Thyroid gland (tissue), 4 donors: ENCODE data around the gene SPATS2L. TPM values are rescaled to one million over a fixed set of nuclear protein-coding genes. Genes with fewer than 3 reads are reported as not detected.

Source experiments
- DNase-seq, 2 donors: peaks; one replicate each; pipeline ENCODE4 v3.0.0-alpha.2; 2019
- H3K27ac ChIP-seq, 3 donors: fragments of 200-600 bp; sonication (generic); 1 replicate in 2 of 3; 2 replicates in 1 of 3; pipeline ENCODE4 v1.5.1; 2016 to 2019; ENCODE audit warnings: mild to moderate bottlenecking in 1 of 3, moderate library complexity in 1 of 3
- H3K27me3 ChIP-seq: fragments of 200-600 bp; sonication (generic); one replicate; pipeline ENCODE4 v1.5.1; 2019
- H3K36me3 ChIP-seq, 2 donors: fragments of 200-600 bp; sonication (generic); one replicate each; pipeline ENCODE4 v1.5.1; 2016 to 2019
- H3K4me1 ChIP-seq, 2 donors: fragments of 200-600 bp; sonication (generic); one replicate each; pipeline ENCODE4 v1.5.1; 2017 to 2019
- H3K4me3 ChIP-seq, 3 donors: fragments of 200-600 bp; sonication (generic); replicated peaks in 1 of 3; 1 replicate in 2 of 3; 2 replicates in 1 of 3; pipeline ENCODE4 v1.5.1; 2016; ENCODE audit warnings: mild to moderate bottlenecking in 1 of 3
- H3K9me3 ChIP-seq: fragments of 200-600 bp; sonication (generic); one replicate; pipeline ENCODE4 v1.5.1; 2017
- POLR2A ChIP-seq, 2 donors: fragments of 450-650 bp; IDR thresholded peaks; one replicate each; pipeline ENCODE4 v1.6.1; 2017; ENCODE audit warnings: antibody characterized with exemption in 2 of 2, mild to moderate bottlenecking in 2 of 2, moderate library complexity in 1 of 2
- WGBS, 2 donors: methylation state at CpG; one replicate each; pipeline ENCODE4 v1.1.5; 2017; 5-methylcytosine and 5-hydroxymethylcytosine counted together
- intact Hi-C: fragments of 100-400 bp; cut with DNase I; formaldehyde crosslinking; loops from one replicate; pipeline ENCODE4 v1.15.1; 2023
- total RNA-seq, 4 donors: library from RNA; depleted of rRNA; stranded (reverse); fragments of >200 nt; gene quantifications; one replicate each; pipeline ENCODE4 v1.2.3, GENCODE V29; 2016
- TF ChIP-seq, protein P1 (sequence below), 6 experiments: fragments of 200-600 bp in 3 of 6; fragments of 450-650 bp in 3 of 6; sonication (generic) in 3 of 6; IDR thresholded peaks; one replicate each; pipeline ENCODE4 v1.5.1; 2016 to 2019; ENCODE audit warnings: antibody characterized with exemption in 6 of 6, mild to moderate bottlenecking in 2 of 6, inconsistent platforms in 1 of 6, moderate library complexity in 1 of 6

SPATS2L gene
- total RNA-seq, 4 donors from 2014 or later, result 41.7 to 101 (median 73.3) TPM

DNA sequence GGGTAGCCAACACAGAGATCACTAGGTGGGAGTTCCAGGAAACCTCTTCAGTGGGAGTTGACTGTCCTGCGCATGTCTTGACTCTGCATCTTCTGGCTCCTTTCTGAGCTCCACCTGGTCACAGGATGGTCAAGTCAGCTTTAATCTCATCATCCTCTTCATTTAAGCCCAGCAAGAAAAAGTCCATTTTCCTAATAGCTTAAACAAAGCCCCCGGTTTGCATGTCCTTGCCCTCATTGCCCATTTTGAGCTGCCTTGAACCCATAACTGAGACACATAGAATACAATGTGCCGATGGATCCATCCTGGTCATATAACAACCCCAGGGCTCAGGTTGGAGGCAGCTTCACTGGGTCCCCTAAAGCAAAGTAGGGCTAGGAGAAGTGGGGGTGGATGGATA is 40.8 kb downstream of the SPATS2L start:
- intact Hi-C loops, result no loop called here
- H3K27me3 ChIP-seq, result no peaks in the 10 kb centered on the region
- H3K4me3 ChIP-seq, result no peak overlapping the region
- H3K4me1 ChIP-seq, result peaks cover 7 to 19% of the 10 kb centered on the region in 2 donors
- TF ChIP-seq POLR2A (IDR thresholded peaks at IDR 0.05), result no peak
- TF ChIP-seq, protein P1, sequence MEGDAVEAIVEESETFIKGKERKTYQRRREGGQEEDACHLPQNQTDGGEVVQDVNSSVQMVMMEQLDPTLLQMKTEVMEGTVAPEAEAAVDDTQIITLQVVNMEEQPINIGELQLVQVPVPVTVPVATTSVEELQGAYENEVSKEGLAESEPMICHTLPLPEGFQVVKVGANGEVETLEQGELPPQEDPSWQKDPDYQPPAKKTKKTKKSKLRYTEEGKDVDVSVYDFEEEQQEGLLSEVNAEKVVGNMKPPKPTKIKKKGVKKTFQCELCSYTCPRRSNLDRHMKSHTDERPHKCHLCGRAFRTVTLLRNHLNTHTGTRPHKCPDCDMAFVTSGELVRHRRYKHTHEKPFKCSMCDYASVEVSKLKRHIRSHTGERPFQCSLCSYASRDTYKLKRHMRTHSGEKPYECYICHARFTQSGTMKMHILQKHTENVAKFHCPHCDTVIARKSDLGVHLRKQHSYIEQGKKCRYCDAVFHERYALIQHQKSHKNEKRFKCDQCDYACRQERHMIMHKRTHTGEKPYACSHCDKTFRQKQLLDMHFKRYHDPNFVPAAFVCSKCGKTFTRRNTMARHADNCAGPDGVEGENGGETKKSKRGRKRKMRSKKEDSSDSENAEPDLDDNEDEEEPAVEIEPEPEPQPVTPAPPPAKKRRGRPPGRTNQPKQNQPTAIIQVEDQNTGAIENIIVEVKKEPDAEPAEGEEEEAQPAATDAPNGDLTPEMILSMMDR (IDR thresholded peaks at IDR 0.05), result no peak
- WGBS, 2 donors, result 97 to 98% methylated on average over 3 of the region's 3 CpGs
- no peak for DNase-seq
- no peaks in the 10 kb centered on the region for H3K36me3 ChIP-seq
- no peak overlapping the region for H3K27ac ChIP-seq
- H3K9me3 ChIP-seq, result no peaks in the 10 kb centered on the region

DNA sequence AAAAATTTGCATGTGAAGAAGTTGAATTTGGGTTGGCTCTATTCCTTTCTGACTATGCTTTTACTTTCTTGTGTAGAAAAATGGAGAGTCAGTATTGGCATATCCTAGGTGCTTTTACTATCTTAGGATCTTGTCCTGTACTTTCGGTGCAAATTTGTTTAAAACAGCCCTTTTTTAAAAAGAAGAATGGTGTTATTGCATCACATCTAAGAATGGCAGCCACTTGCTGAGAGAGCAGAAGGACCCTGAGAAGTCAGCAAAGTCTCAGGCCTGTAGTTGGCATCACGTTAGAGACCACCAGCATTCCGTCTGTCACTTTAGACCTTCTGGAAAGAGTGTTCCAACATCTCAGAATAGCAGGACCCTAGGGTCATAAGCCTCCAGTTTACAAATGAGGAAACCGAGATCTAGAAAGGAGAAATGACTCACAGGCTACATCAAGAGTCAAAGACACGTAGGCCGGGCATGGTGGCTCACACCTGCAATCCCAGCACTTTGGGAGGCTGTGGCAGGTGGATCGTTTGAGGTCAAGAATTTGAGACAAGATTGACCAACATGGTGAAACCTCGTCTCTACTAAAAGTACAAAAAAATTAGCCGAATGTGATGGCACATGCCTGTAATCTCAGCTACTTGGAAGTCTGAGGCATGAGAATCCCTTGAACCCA is 42.5 kb downstream of the SPATS2L start:
- H3K27ac ChIP-seq, result no peak overlapping the region
- H3K4me3 ChIP-seq, result no peak overlapping the region
- no peaks in the 10 kb centered on the region for H3K36me3 ChIP-seq
- intact Hi-C loops, result no loop called here
- 95 to 96% methylated on average over 9 of the region's 9 CpGs for WGBS, 2 donors
- H3K27me3 ChIP-seq, result no peaks in the 10 kb centered on the region
- peaks cover 16 to 33% of the 10 kb centered on the region in 2 donors for H3K4me1 ChIP-seq
- TF ChIP-seq POLR2A (IDR thresholded peaks at IDR 0.05), result no peak
- TF ChIP-seq, protein P1 (IDR thresholded peaks at IDR 0.05), result no peak
- H3K9me3 ChIP-seq, result no peaks in the 10 kb centered on the region
- DNase-seq, result no peak

DNA sequence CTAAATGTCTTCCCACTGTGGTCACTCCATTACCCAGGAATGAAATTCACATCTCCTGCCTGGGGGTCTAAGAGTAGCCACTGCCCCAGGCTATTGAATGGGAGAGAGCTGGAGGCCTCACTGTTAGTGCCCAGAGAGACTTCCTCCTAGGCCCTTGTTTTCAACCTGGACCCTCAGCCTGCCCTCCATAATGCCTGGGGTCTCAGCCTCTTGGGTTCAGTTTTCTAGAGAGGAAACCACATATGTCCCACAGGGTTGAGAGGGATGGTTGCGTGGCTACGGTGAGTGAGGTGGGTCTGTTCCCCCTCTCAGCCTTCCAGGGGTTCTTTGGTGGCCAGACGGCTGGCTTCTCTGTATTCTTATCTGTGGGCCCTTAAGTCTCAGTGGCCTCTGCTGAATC is 43.4 kb downstream of the SPATS2L start:
- no peak overlapping the region for H3K27ac ChIP-seq
- H3K4me1 ChIP-seq, result peaks cover 16 to 33% of the 10 kb centered on the region in 2 donors
- intact Hi-C loops, result no loop called here
- WGBS, 2 donors, result 99 to 100% methylated on average over 3 of the region's 3 CpGs
- no peak for TF ChIP-seq POLR2A (IDR thresholded peaks at IDR 0.05)
- H3K9me3 ChIP-seq, result no peaks in the 10 kb centered on the region
- H3K4me3 ChIP-seq, result no peak overlapping the region
- no peaks in the 10 kb centered on the region for H3K36me3 ChIP-seq
- no peaks in the 10 kb centered on the region for H3K27me3 ChIP-seq
- DNase-seq, result no peak

DNA sequence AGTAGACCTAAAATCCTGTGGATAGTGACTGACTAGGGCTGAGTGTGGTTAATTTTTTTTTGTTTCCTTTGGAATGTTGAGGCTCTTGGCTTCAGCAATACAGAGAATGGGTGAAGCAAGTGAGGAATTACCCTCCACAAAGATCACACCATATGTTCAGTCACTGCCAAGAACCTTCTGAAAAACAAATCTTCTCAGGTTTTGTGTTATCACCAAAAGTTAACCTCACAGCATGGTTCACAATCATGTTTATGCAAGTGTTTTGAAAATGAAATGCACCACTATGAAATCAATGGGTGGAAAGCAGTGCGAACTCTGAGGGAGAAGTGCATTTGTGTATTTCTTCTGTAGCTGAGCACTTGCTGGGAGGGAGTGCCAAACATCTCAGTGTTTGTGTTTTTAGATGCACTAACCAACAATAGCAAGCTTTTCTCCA is 44.4 kb downstream of the SPATS2L start:
- Histone ChIP-seq H3K4me1 (peaks cover 16 to 32% of the 10 kb centered on the region in 2 donors), H3K27me3 (no peaks in the 10 kb centered on the region), H3K4me3 (no peak overlapping the region), H3K36me3 (no peaks in the 10 kb centered on the region), H3K9me3 (no peaks in the 10 kb centered on the region), H3K27ac (no peak overlapping the region)
- intact Hi-C loops, result no loop called here
- WGBS, 2 donors, result 72 to 91% methylated on average over 1 of the region's 1 CpG
- DNase-seq, result no peak
- no peak for TF ChIP-seq POLR2A (IDR thresholded peaks at IDR 0.05)
- TF ChIP-seq, protein P1 (IDR thresholded peaks at IDR 0.05), result no peak

DNA sequence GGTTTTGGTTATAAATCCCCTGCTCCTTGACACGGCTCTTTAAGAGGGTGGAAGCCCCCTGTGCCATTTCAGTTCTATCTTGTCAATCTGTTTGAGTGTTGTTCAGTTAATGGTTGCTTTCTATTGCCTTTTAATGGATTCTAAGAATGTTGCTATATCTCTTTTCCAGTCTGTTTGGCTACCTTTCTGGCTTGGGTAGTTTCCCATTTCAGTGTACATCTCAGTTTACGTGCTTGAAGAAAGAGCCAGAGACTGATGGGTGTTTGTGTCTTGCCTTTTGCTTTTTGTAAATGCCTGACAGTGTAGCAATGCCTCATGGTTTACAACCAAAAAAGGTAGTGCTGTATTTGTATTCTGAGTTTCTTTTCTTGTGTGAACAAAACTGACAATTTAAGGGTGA is 45.3 kb downstream of the SPATS2L start:
- H3K27ac ChIP-seq, result no peak overlapping the region
- no peaks in the 10 kb centered on the region for H3K27me3 ChIP-seq
- WGBS, 2 donors, result 70 to 93% methylated on average over 2 of the region's 2 CpGs
- intact Hi-C loops, result no loop called here
- no peak for TF ChIP-seq POLR2A (IDR thresholded peaks at IDR 0.05)
- TF ChIP-seq, protein P1 (IDR thresholded peaks at IDR 0.05), result no peak
- H3K9me3 ChIP-seq, result no peaks in the 10 kb centered on the region
- peaks cover 16 to 28% of the 10 kb centered on the region in 2 donors for H3K4me1 ChIP-seq
- no peak overlapping the region for H3K4me3 ChIP-seq
- H3K36me3 ChIP-seq, result no peaks in the 10 kb centered on the region
- DNase-seq, result no peak
